H1 (cell line): ENCODE measurements around the gene SLC5A2. TPM values are rescaled to one million over a fixed set of nuclear protein-coding genes. Genes with fewer than 3 reads are reported as not detected.

Experiments used
- ASH2L ChIP-seq: fragments of 200-600, 300-600 bp; sonication (generic); IDR thresholded peaks from one replicate; pipeline ENCODE4 v1.7.1; 2017; ENCODE audit warnings: low read length
- CBX5 ChIP-seq: fragments of 300-800, 300-1000 bp; sonication (generic); IDR thresholded peaks from 2 replicates; pipeline ENCODE4 v1.7.1; 2016; ENCODE audit warnings: antibody characterized with exemption, low read length, low read depth
- CEBPB ChIP-seq: IDR thresholded peaks from 2 replicates; pipeline ENCODE4 v1.6.1; 2012; ENCODE audit warnings: low read depth, low read length
- GTF2F1 ChIP-seq: IDR thresholded peaks from 2 replicates; pipeline ENCODE4 v1.6.1; 2012; ENCODE audit warnings: low read depth, low read length, improper control_type of control experiment, borderline replicate concordance
- HDAC2 ChIP-seq, 2 experiments: fragments of 300-600 bp in 1 of 2; sonication (generic) in 1 of 2; IDR thresholded peaks; 2 replicates each; pipeline ENCODE4 v1.6.1; 2011 to 2012; ENCODE audit warnings: low read depth in 2 of 2, low read length in 2 of 2, mild to moderate bottlenecking in 2 of 2, moderate library complexity in 2 of 2, borderline replicate concordance in 1 of 2, inconsistent platforms in 1 of 2
- JUN ChIP-seq: IDR thresholded peaks from 2 replicates; pipeline ENCODE4 v1.6.1; 2011; ENCODE audit warnings: low read depth, mild to moderate bottlenecking, improper control_type of control experiment, low read length
- KDM1A ChIP-seq: fragments of 200-600, 300-600 bp; sonication (generic); IDR thresholded peaks from 2 replicates; pipeline ENCODE4 v1.7.1; 2016; ENCODE audit warnings: mild to moderate bottlenecking, low read length, borderline replicate concordance
- KDM4A ChIP-seq: IDR thresholded peaks from one replicate; pipeline ENCODE4 v1.7.1; 2012; ENCODE audit warnings: low read depth, mild to moderate bottlenecking, moderate library complexity, low read length, inconsistent platforms; ENCODE audit not compliant: severe bottlenecking
- MAFK ChIP-seq: IDR thresholded peaks from 2 replicates; pipeline ENCODE4 v1.6.1; 2012; ENCODE audit warnings: low read depth, mild to moderate bottlenecking, improper control_type of control experiment, low read length
- POLR2A ChIP-seq, 2 experiments: IDR thresholded peaks; 1 replicate in 1 of 2; 2 replicates in 1 of 2; pipeline ENCODE4 v1.6.1; 2011; ENCODE audit warnings: low read depth in 2 of 2, low read length in 2 of 2, mild to moderate bottlenecking in 2 of 2; ENCODE audit errors: control extremely low read depth in 1 of 2
- POLR2AphosphoS5 ChIP-seq: IDR thresholded peaks from 2 replicates; pipeline ENCODE4 v1.6.1; 2011; ENCODE audit warnings: low read depth, low read length
- POU5F1 ChIP-seq: IDR thresholded peaks from 2 replicates; pipeline ENCODE4 v1.6.1; 2011; ENCODE audit warnings: low read depth, mild to moderate bottlenecking, low read length, moderate library complexity
- RAD21 ChIP-seq, 2 experiments: IDR thresholded peaks in 1 of 2; conservative IDR thresholded peaks in 1 of 2; 2 replicates each; pipeline ENCODE4 v1.6.1; 2011; ENCODE audit warnings: low read depth in 2 of 2, low read length in 2 of 2, improper control_type of control experiment in 1 of 2, inconsistent platforms in 1 of 2, mild to moderate bottlenecking in 1 of 2, moderate library complexity in 1 of 2
- RBBP5 ChIP-seq: IDR thresholded peaks from 2 replicates; pipeline ENCODE4 v1.7.1; 2012; ENCODE audit warnings: low read depth, mild to moderate bottlenecking, inconsistent platforms, low read length, moderate library complexity, borderline replicate concordance
- RNF2 ChIP-seq: fragments of 200-900, 300-1000 bp; sonication (generic); IDR thresholded peaks from 2 replicates; pipeline ENCODE4 v1.7.1; 2016; ENCODE audit warnings: borderline replicate concordance, low read depth, mild to moderate bottlenecking, antibody characterized with exemption, low read length; ENCODE audit not compliant: poor library complexity, severe bottlenecking; ENCODE audit errors: missing control alignments
- SP1 ChIP-seq: IDR thresholded peaks from 2 replicates; pipeline ENCODE4 v1.6.1; 2011; ENCODE audit warnings: low read depth, low read length
- SP2 ChIP-seq: IDR thresholded peaks from 2 replicates; pipeline ENCODE4 v1.6.1; 2012; ENCODE audit warnings: mild to moderate bottlenecking, low read length, inconsistent platforms
- SRF ChIP-seq: IDR thresholded peaks from 2 replicates; pipeline ENCODE4 v1.6.1; 2011; ENCODE audit warnings: mild to moderate bottlenecking, low read depth, low read length, moderate library complexity
- polyA plus RNA-seq, 7 experiments: library from polyadenylated mRNA; depleted of rRNA in 3 of 7; stranded (reverse) in 5 of 7; unstranded in 2 of 7; fragments of >200 nt in 5 of 7; fragments of 200-250 nt in 2 of 7; gene quantifications; 1 replicate in 5 of 7; 2 replicates in 1 of 7; 4 replicates in 1 of 7; pipeline versions ENCODE4 v1.2.1 to v1.2.3, GENCODE V29; 2011 to 2013; ENCODE audit warnings: missing spikeins in 2 of 7, mixed read lengths in 2 of 7
- total RNA-seq: library from RNA; stranded (reverse); fragmentation: NEBNext Ultra II Directional; extraction: Animal tissue kit (Norgen Biotek cat#: 25700); gene quantifications from 2 replicates; pipeline ENCODE4 v1.2.1, GENCODE V29; 2021
- TF ChIP-seq, protein P1 (sequence below): IDR thresholded peaks from 2 replicates; pipeline ENCODE4 v1.6.1; 2012; ENCODE audit warnings: inconsistent platforms
- TF ChIP-seq, protein P2 (sequence below): IDR thresholded peaks from 2 replicates; pipeline ENCODE4 v1.6.1; 2011; ENCODE audit warnings: low read depth, mild to moderate bottlenecking, low read length; ENCODE audit not compliant: insufficient read depth
- TF ChIP-seq, protein P3 (sequence below): IDR thresholded peaks from 2 replicates; pipeline ENCODE4 v1.6.1; 2012; ENCODE audit warnings: low read length, inconsistent platforms

Gene SLC5A2
- total and polyA plus RNA-seq, 2 of the 8 experiments (the other 6 are each of a cell fraction or from before 2014, with no cell fraction given) = 0.56 to 4.4 TPM

DNA sequence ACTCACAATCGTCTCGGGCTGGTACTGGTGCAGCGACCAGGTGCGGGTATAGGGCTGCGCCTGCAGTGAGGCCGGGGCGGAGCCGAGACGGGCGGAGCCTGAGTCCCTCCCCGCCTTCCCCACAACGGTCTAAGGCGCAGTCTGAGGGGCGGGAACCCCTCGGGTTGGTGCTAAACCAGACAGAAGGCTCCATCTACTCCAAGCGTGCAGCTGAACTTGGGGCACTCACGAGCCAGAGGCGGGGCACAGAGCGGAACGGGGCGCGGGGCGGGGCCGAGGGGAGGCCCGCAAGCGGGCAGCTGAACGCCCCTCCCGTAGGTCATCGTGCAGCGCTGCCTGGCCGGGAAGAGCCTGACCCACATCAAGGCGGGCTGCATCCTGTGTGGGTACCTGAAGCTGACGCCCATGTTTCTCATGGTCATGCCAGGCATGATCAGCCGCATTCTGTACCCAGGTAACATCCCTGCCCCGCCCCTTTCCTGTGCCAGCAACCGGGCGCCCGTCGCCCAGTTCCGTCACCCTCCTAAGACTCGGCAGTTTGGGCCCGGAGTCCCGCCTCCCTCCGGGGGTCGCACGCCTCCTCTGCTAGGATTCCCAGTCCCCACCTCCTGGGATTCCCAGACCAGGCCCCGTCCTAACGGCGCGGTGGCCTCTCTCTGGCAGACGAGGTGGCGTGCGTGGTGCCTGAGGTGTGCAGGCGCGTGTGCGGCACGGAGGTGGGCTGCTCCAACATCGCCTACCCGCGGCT, 5.0 kb downstream of the SLC5A2 start (continued):
- TF ChIP-seq HDAC2 (IDR thresholded peaks at IDR 0.05; ENCODE audit: borderline replicate concordance in 1 of 2, low read depth in 2 of 2, low read length in 2 of 2) = 0 out of 4 replicates have a peak, but pooled peaks of 1 of the 2 experiments have one; percentile 28
- TF ChIP-seq RNF2 = no peak
- TF ChIP-seq KDM4A = peak; percentile 93
- no peak for TF ChIP-seq GTF2F1
- TF ChIP-seq POU5F1 = no peak
- TF ChIP-seq, protein P1, sequence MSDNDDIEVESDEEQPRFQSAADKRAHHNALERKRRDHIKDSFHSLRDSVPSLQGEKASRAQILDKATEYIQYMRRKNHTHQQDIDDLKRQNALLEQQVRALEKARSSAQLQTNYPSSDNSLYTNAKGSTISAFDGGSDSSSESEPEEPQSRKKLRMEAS = peak; percentile 39
- no peak for TF ChIP-seq ASH2L
- no peak for TF ChIP-seq SP2
- TF ChIP-seq CEBPB = no peak
- peak; percentile 33; the same call in 1 of the 2 replicates for TF ChIP-seq RBBP5
- TF ChIP-seq POLR2AphosphoS5 = peak; percentile 60; the same call in 1 of the 2 replicates
- TF ChIP-seq, protein P2, sequence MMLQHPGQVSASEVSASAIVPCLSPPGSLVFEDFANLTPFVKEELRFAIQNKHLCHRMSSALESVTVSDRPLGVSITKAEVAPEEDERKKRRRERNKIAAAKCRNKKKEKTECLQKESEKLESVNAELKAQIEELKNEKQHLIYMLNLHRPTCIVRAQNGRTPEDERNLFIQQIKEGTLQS = no peak
- no peak for TF ChIP-seq MAFK
- TF ChIP-seq RAD21 (IDR thresholded peaks at IDR 0.05 in 1 of 2, conservative IDR thresholded peaks at IDR 0.05 in 1 of 2; ENCODE audit: low read depth in 2 of 2, low read length in 2 of 2) = no peak
- TF ChIP-seq CBX5 = no peak
- no peak for TF ChIP-seq SRF
- TF ChIP-seq JUN = no peak
- TF ChIP-seq KDM1A = no peak
- TF ChIP-seq SP1 = no peak
- peak in 1 of 2 experiments; percentile 5; a peak in 1 of 3 replicates for TF ChIP-seq POLR2A (IDR thresholded peaks at IDR 0.05; ENCODE audit: control extremely low read depth in 1 of 2, low read depth in 2 of 2, low read length in 2 of 2)
- TF ChIP-seq, protein P3, sequence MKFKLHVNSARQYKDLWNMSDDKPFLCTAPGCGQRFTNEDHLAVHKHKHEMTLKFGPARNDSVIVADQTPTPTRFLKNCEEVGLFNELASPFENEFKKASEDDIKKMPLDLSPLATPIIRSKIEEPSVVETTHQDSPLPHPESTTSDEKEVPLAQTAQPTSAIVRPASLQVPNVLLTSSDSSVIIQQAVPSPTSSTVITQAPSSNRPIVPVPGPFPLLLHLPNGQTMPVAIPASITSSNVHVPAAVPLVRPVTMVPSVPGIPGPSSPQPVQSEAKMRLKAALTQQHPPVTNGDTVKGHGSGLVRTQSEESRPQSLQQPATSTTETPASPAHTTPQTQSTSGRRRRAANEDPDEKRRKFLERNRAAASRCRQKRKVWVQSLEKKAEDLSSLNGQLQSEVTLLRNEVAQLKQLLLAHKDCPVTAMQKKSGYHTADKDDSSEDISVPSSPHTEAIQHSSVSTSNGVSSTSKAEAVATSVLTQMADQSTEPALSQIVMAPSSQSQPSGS = no peak
